GM13977 (cell line): ENCODE data around the gene EXTL1.

ENCODE experiments used
- DNase-seq: peaks from one replicate; pipeline ENCODE4 v3.0.0; 2012; ENCODE audit warnings: low spot score
- in situ Hi-C: fragments of 300-500 bp; cut with MboI; formaldehyde crosslinking; loops from one replicate; pipeline ENCODE4 v1.12.0; 2022; ENCODE audit warnings: low sequenced_read_pairs, low pct_unique_long_range_greater_than_20kb, mixed read lengths, inconsistent platforms; ENCODE audit not compliant: unreplicated experiment
- TF ChIP-seq, protein P1 (sequence below): IDR thresholded peaks from 2 replicates; pipeline ENCODE4 v1.5.1; 2012; ENCODE audit warnings: mild to moderate bottlenecking, control low read depth; ENCODE audit not compliant: insufficient read depth; ENCODE audit errors: extremely low read depth, missing control alignments

Gene EXTL1

DNA sequence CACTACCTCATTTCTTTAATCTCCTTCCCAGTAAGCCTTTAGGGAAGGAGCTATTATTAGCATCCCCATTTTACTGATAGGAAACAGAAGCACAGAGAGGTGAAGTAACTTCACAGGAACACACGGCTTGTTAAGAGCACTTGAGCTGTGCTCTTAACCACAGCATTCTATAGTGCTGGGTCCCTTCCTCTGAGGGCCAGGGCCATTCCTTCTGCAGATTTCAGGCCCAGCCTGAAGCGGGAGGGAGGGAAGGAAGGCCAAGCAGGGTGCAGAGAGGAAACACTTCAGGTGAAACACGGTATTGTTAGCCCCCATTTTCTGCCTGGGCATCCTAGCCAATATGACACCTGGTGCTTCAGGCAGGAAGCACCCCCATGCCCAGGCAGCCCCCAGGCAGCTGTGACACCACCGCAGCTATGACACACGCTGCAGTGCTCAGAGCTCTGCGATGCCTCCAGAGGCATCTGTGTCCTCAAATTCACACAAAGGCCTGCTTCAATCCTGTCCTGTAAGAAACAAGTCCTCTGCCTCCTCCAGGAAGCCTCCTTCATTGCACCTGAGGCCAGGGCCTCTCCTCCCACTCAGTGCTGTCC lies 4.5 kb upstream of the EXTL1 start:
- no peak for DNase-seq
- in situ Hi-C loops, result no loop called here
- TF ChIP-seq, protein P1, sequence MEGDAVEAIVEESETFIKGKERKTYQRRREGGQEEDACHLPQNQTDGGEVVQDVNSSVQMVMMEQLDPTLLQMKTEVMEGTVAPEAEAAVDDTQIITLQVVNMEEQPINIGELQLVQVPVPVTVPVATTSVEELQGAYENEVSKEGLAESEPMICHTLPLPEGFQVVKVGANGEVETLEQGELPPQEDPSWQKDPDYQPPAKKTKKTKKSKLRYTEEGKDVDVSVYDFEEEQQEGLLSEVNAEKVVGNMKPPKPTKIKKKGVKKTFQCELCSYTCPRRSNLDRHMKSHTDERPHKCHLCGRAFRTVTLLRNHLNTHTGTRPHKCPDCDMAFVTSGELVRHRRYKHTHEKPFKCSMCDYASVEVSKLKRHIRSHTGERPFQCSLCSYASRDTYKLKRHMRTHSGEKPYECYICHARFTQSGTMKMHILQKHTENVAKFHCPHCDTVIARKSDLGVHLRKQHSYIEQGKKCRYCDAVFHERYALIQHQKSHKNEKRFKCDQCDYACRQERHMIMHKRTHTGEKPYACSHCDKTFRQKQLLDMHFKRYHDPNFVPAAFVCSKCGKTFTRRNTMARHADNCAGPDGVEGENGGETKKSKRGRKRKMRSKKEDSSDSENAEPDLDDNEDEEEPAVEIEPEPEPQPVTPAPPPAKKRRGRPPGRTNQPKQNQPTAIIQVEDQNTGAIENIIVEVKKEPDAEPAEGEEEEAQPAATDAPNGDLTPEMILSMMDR, result no peak

DNA sequence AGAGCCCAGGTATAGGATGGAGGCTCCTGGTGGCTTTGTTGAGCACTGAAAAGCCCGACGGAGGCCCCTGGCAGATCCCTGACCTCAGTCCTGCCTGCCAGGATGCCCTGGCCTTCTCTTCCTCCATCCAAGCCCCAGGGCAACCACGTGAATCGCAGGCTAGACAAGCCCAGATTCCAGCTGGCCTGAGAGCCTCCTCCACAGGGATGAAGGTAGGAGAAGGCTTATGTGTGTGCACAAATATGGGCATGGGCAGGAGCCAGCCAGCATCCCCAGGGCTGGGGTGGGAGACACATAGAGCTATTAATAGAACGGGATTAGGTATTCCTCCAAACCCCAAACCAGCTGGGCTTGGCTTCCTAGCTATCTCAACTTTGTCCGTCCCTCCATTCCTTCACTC lies 4.0 kb upstream of the EXTL1 start:
- in situ Hi-C loops, result no loop called here
- DNase-seq, result no peak
- TF ChIP-seq, protein P1, result no peak

DNA sequence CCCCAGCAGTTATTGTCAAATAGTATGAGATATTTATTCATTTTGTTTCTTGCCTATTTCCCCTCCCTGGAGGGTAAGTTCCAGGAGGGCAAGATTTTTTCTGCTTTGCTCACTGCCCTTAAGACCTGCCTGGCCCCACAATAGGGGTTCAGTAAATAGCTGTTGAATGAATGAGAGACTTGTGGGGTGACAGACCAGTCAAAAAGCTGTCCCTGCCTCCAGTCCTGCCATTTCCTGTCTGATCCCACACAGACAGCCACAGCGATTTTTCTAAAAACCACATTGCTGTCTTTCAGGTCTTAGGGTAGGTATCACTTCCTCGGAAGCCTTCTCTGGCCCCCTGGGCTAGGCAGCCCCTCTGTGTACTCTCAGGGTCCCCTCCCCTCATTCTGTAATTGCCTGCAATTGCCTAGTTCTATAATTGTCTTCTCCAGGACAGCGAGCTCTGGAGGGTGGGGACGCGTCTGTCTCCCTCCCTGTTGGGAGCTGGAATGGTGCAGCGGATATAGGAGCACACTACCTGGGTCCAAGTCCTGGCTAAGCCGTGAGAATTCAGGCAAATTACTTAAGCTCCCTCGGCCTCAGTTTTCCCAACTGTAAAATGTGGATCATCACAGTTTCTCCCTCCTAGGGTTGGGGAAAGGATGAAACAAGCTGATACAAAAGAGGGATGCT lies 1.8 kb upstream of the EXTL1 start:
- TF ChIP-seq, protein P1, result no peak
- in situ Hi-C loops, result no loop called here
- no peak for DNase-seq

DNA sequence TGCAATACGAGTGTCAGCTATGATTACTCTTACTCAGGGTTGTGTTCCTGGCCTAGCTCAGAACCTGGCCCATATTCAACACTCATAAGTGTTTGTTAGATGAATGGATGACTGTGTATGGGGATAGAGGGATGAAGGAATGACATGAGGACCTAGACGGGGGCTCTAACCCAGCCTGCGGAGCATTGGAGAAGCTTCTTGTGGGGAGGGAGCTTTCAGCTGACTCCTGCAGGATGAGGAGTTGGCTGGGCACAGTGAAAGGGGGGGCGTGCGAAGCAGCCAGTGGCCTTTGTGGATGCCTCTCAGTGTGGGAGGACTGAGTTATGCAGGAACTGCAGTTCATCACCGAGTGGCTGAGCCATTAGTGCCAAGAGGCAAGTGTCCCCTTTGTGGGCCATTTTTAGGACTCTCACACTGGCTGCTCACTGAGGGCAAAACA lies 1.2 kb upstream of the EXTL1 start:
- no peak for DNase-seq
- TF ChIP-seq, protein P1, result no peak
- in situ Hi-C loops, result no loop called here

DNA sequence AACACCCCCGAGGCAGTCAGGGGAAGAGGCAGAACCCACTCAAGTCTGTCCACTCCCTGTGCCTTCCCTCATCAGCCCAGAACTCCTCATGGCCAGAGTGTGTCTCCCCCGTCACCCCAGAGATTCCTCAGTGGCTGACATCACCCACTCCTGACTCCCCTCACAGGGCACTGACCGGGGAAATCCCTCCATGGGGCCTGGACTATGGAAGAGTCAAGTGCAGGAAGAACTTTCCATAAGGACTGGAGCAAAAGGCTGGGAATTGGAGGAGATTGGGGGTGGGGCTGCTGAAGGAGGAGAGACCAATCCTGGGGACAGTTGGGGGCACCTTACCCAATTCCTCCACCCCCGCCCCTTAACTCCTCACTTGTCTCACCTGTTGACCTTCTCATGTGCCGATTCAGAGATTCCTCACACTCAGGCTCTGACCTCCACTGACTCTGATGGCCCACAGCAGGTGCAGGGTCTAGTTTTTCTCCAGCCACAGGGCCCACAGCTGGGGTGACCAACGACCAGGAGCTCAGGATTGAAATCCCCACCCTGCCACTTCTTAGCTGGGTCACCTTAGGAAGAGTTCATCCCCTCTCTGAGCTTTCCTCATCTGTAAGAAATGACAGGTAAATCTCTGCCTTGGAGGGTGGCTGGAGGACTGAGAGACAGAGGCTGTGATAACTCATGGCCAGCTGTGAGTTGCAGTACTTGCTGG lies 481 bp upstream of the EXTL1 start:
- no peak for DNase-seq

GRCh38 chr1:26022404-26022779 lies 817 bp downstream of the EXTL1 start:
- TF ChIP-seq, protein P1, result no peak
- DNase-seq, result no peak
- in situ Hi-C loops, result no loop called here

More for the DNA sequence above, 481 bp upstream of the EXTL1 start:
- in situ Hi-C loops, result no loop called here
- TF ChIP-seq, protein P1, result no peak
